ENCODE measurements around the gene SH3PXD2A. TPM values are rescaled to one million over a fixed set of nuclear protein-coding genes. Genes with fewer than 3 reads are reported as not detected.

The SH3PXD2A gene
- total RNA-seq, 1 experiment from 2014 or later, result 4.5 TPM

- Histone ChIP-seq H3K23me2 (ENCODE audit: insufficient read length, low read depth, low read length, poor library complexity, severe bottlenecking) (no peaks in the 10 kb centered on the region), H3K18ac (ENCODE audit: insufficient read length, low read depth, low read length) (no peak overlapping the region), H2BK12ac (ENCODE audit: insufficient read length, low read depth, low read length) (no peak overlapping the region), H2AFZ (ENCODE audit: low read length) (no peak overlapping the region), H3K4ac (ENCODE audit: low read depth, low read length) (no peak overlapping the region), H2BK20ac (ENCODE audit: low read depth, low read length, poor library complexity, severe bottlenecking) (no peak overlapping the region), H4K91ac (ENCODE audit: insufficient read length, low read depth, low read length) (no peak overlapping the region), H2AK5ac (ENCODE audit: insufficient read length, low read length) (no peak overlapping the region), H3K27ac (ENCODE audit: insufficient read length, low read depth, low read length) (no peak overlapping the region), H3T11ph (ENCODE audit: low read length) (no peak overlapping the region), H4K20me1 (ENCODE audit: control insufficient read depth, insufficient read depth, insufficient read length) (no peaks in the 10 kb centered on the region), H3K9ac (ENCODE audit: extremely low read depth, insufficient read length, low read length) (no peak overlapping the region), H2BK120ac (ENCODE audit: low read depth, low read length, poor library complexity, severe bottlenecking) (no peak overlapping the region), H3K27me3 (ENCODE audit: insufficient read depth, low read length) (no peaks in the 10 kb centered on the region), H3K79me1 (ENCODE audit: insufficient read depth, low read depth, low read length, poor library complexity, severe bottlenecking) (no peaks in the 10 kb centered on the region), H4K8ac (replicated peaks; ENCODE audit: insufficient read length, low read depth, low read length) (no peak overlapping the region), H3K4me2 (ENCODE audit: insufficient read depth, insufficient read length, low read length) (no peak overlapping the region), H2BK15ac (ENCODE audit: low read depth, low read length) (no peak overlapping the region), H3K4me1 (ENCODE audit: insufficient read depth, low read length) (no peaks in the 10 kb centered on the region), H3K56ac (ENCODE audit: insufficient read length, low read depth, low read length) (no peak overlapping the region), H4K5ac (ENCODE audit: insufficient read length, low read depth, low read length) (no peak overlapping the region), H3K9me3 (ENCODE audit: control insufficient read depth, low read depth, low read length) (no peaks in the 10 kb centered on the region), H2BK5ac (ENCODE audit: insufficient read length, low read length) (no peak overlapping the region), H3K79me2 (ENCODE audit: insufficient read depth, low read length) (no peaks in the 10 kb centered on the region), H3K14ac (ENCODE audit: insufficient read depth, low read length) (no peak overlapping the region), H3K23ac (ENCODE audit: insufficient read length, low read depth, low read length) (no peak overlapping the region)
- TF ChIP-seq CTCF (conservative IDR thresholded peaks at IDR 0.05), result no peak
- no peak overlapping the region for H3K4me3 Mint-ChIP-seq
- H3K27me3 Mint-ChIP-seq (ENCODE audit: low read depth), result no peaks in the 10 kb centered on the region
- H3K9me3 Mint-ChIP-seq, result no peaks in the 10 kb centered on the region
- WGBS (ENCODE audit: extremely low coverage, insufficient read length, low lambda C conversion rate), result no CpG with 5 or more reads among the region's 16 CpGs
- peak overlapping the region in 1 of 3 experiments; percentile 24; a peak in 1 of 7 replicates for H3K27ac Mint-ChIP-seq
- no peaks in the 10 kb centered on the region for H3K36me3 Mint-ChIP-seq (ENCODE audit: insufficient read depth in 1 of 3, low read depth in 3 of 3)
- DNase-seq, result no peak
- peaks cover 15 to 36% of the 10 kb centered on the region in 2 experiments for H3K4me1 Mint-ChIP-seq
Observed at GRCh38 chr10:103676851-103677417, 178.4 kb downstream of the SH3PXD2A start.

All from H9 (cell line).